ENCODE results near the gene HOXA11. TPM values are rescaled to one million over a fixed set of nuclear protein-coding genes. Genes with fewer than 3 reads are reported as not detected.

The HOXA11 gene
- total RNA-seq (under 1 TPM in 1 of 2 donors, not detected in 1; 0.25 TPM), polyA plus RNA-seq (ENCODE audit: insufficient read depth, low read depth, low replicate concordance) (0.96 TPM)
- long read RNA-seq, donor 1: 0 reads
- long read RNA-seq, donor 2: 0 reads

GRCh38 chr7:27185013-27185853 is at the start of gene HOXA11:
TSS of gene HOXA11 (minus strand) at chr7:27185232. CDS start at chr7:27185144, 88 bp downstream.
- 6 to 8% methylated on average over 32 to 38 of the region's 43 CpGs for WGBS, 2 donors
- Histone ChIP-seq H3K4me1 (peaks cover 7% of the 10 kb centered on the region), H3K4me3 (peak within 1 kb of the TSS in 1 of 2 donors; percentile 13), H3K27me3 (peaks cover 8% of the 10 kb centered on the region), H3K27ac (no peak within 1 kb of the TSS), H3K36me3 (ENCODE audit: low read depth, missing control alignments) (no peaks in the 10 kb centered on the region), H3K9me3 (no peaks in the 10 kb centered on the region)
- intact Hi-C loops (cut with DNase I; ENCODE audit: low total_unique reads): no loop called here
- TF ChIP-seq POLR2A (IDR thresholded peaks at IDR 0.05): no peak
- TF ChIP-seq, protein P1, sequence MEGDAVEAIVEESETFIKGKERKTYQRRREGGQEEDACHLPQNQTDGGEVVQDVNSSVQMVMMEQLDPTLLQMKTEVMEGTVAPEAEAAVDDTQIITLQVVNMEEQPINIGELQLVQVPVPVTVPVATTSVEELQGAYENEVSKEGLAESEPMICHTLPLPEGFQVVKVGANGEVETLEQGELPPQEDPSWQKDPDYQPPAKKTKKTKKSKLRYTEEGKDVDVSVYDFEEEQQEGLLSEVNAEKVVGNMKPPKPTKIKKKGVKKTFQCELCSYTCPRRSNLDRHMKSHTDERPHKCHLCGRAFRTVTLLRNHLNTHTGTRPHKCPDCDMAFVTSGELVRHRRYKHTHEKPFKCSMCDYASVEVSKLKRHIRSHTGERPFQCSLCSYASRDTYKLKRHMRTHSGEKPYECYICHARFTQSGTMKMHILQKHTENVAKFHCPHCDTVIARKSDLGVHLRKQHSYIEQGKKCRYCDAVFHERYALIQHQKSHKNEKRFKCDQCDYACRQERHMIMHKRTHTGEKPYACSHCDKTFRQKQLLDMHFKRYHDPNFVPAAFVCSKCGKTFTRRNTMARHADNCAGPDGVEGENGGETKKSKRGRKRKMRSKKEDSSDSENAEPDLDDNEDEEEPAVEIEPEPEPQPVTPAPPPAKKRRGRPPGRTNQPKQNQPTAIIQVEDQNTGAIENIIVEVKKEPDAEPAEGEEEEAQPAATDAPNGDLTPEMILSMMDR (IDR thresholded peaks at IDR 0.05): no peak
- DNase-seq: peak; percentile 13

GRCh38 chr7:27229448-27229847 is 44.4 kb upstream of the HOXA11 start:
- Histone ChIP-seq H3K9me3 (no peaks in the 10 kb centered on the region), H3K4me1 (no peaks in the 10 kb centered on the region), H3K27ac (no peak overlapping the region), H3K4me3 (no peak overlapping the region), H3K27me3 (no peaks in the 10 kb centered on the region), H3K36me3 (ENCODE audit: low read depth, missing control alignments) (no peaks in the 10 kb centered on the region)
- 92 to 95% methylated on average over 4 of the region's 4 CpGs for WGBS, 2 donors
- TF ChIP-seq, protein P1 (IDR thresholded peaks at IDR 0.05): no peak
- no peak for TF ChIP-seq POLR2A (IDR thresholded peaks at IDR 0.05)
- intact Hi-C loops (cut with DNase I; ENCODE audit: low total_unique reads): no loop called here
- no peak for DNase-seq

GRCh38 chr7:27224983-27225934 is 40.2 kb upstream of the HOXA11 start:
- TF ChIP-seq, protein P1 (IDR thresholded peaks at IDR 0.05): no peak
- TF ChIP-seq POLR2A (IDR thresholded peaks at IDR 0.05): no peak
- Histone ChIP-seq H3K27ac (no peak overlapping the region), H3K9me3 (no peaks in the 10 kb centered on the region), H3K36me3 (ENCODE audit: low read depth, missing control alignments) (no peaks in the 10 kb centered on the region), H3K27me3 (no peaks in the 10 kb centered on the region), H3K4me1 (no peaks in the 10 kb centered on the region), H3K4me3 (peak overlapping the region; percentile 5 to 10)
- intact Hi-C loops (cut with DNase I; ENCODE audit: low total_unique reads): no loop called here
- 13 to 15% methylated on average over 21 to 61 of the region's 61 CpGs for WGBS, 2 donors
- no peak for DNase-seq

DNA sequence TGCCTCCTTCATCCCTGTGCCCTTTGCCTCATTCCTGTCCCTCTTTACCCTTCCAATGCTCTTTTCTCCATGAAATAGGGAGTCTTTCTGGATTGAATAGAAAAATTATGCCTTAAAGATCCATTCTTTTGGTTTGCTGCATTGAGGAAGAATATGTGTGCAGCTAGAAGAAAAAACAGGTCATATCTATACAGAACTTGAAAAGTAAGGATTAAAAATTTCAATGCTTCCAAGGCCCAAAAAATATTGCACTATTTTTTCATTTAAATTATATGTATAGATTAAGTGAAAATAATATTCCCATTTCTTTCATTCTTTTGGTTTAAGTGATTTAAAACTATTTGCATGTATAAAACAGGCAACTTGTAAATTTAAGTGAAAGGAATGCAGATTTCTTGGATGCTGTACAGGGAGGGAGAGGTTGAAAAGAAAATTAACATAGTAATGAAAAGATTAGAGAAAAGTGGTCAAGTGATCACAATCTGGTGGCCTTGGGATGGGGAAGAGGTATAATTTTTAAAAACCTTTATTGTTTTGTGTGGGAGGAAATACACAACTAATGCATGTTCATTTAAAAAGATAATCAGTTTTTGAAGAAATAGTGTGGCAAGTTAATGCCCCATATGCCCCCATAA is 39.0 kb upstream of the HOXA11 start:
- intact Hi-C loops (cut with DNase I; ENCODE audit: low total_unique reads): no loop called here
- Histone ChIP-seq H3K9me3 (no peaks in the 10 kb centered on the region), H3K27me3 (no peaks in the 10 kb centered on the region), H3K4me3 (no peak overlapping the region), H3K4me1 (no peaks in the 10 kb centered on the region), H3K27ac (no peak overlapping the region), H3K36me3 (ENCODE audit: low read depth, missing control alignments) (no peaks in the 10 kb centered on the region)
- TF ChIP-seq, protein P1 (IDR thresholded peaks at IDR 0.05): no peak
- TF ChIP-seq POLR2A (IDR thresholded peaks at IDR 0.05): no peak
- DNase-seq: no peak
